ENCODE data around the gene HEATR5A. TPM values are rescaled to one million over a fixed set of nuclear protein-coding genes. Genes with fewer than 3 reads are reported as not detected.

Gene HEATR5A
- total and polyA plus RNA-seq, 2 of the 13 experiments (the other 11 are each of a cell fraction or from before 2014, with no cell fraction given), result 36.4 to 105 TPM

- TF ChIP-seq CREB1 (IDR thresholded peaks at IDR 0.05), result no peak
- no peak for TF ChIP-seq CREB1 (CRISPR knock-in tag; IDR thresholded peaks at IDR 0.05)
- TF ChIP-seq ARID3A (IDR thresholded peaks at IDR 0.05; ENCODE audit: low read depth, low read length), result peak; percentile 27; the same call in 1 of the 2 replicates
- no peak for TF ChIP-seq ZNF382 (CRISPR knock-in tag; IDR thresholded peaks at IDR 0.05; ENCODE audit: borderline replicate concordance)
- TF ChIP-seq POLR2AphosphoS2 (IDR thresholded peaks at IDR 0.05; ENCODE audit: low read depth, low read length), result no peak
- no peak for TF ChIP-seq E2F2 (CRISPR knock-in tag; IDR thresholded peaks at IDR 0.05; ENCODE audit: borderline replicate concordance)
- no peak for TF ChIP-seq ZC3H4 (CRISPR knock-in tag; IDR thresholded peaks at IDR 0.05; ENCODE audit: borderline replicate concordance)
- TF ChIP-seq ZNF18 (CRISPR knock-in tag; IDR thresholded peaks at IDR 0.05; ENCODE audit: insufficient replicate concordance), result peak; percentile 96
- no peak for TF ChIP-seq ZNF407 (CRISPR knock-in tag; IDR thresholded peaks at IDR 0.05; ENCODE audit: not compliant biosample characterization)
- 0 out of 2 replicates have a peak, but pooled peaks have one; percentile 4 for TF ChIP-seq HNF4A (CRISPR knock-in tag; IDR thresholded peaks at IDR 0.05)
- no peak for TF ChIP-seq JARID2 (CRISPR knock-in tag; IDR thresholded peaks at IDR 0.05; ENCODE audit: insufficient replicate concordance)
- no peak for TF ChIP-seq ZNF816 (CRISPR knock-in tag; IDR thresholded peaks at IDR 0.05; ENCODE audit: borderline replicate concordance)
- no peak for TF ChIP-seq FOXM1 (CRISPR knock-in tag; IDR thresholded peaks at IDR 0.05)
Measured at GRCh38 chr14:31291210-31291609, 129.1 kb downstream of the HEATR5A start (continued).
